ENCODE data around the gene FANCG.
A peak's percentile ranks its signal among the peaks of the same experiment; 100 is the strongest.

FANCG gene

DNA sequence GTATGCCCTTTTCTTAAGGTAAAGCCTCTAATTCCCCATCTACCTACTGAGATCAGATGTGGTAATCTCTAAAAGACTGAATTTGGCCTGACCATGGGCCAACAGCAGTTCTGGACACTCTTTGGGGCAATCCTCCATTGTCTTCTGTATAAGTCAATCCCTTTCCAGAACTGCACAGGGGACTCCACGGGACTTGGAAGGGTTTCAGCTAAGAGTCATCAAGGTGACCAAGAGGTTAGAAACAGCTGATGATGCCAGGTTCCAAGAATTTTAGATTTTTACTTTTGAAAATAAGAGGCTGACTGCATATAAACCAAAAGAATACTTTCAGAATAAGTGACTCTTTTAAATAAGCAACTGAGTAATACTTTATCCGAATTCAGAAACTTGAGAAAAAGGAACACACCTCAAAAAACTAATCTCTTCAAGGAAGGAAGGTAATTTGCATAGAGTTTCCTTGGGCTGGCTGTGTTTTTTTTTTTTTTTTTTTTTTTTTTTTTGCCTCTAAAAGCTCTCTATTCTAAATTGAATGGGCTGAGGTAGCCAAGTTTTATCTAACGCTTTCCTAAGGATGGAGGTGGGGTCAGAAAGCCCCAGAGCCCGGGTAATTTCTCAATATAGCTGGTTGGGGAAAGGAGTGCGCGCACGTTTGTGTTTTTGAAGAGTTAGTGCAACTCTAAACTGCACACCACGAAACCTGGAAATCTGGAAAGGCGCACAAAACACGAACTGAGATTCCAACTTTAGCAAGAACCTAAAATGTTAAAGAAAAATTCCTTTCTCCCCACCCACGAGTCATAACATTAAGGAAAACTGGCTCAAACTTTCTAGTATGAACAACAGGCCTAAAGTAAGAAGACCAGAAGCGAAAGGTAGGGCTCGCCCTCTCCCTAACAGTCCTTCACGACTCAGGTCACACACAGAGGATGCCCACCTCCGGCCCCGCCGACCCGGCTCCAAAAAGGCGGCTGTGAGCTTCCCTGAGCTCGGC is 8.6 kb downstream of the FANCG start:
- FAIRE-seq (peak; percentile 65), DNase-seq (ENCODE audit: extremely low spot score, insufficient read length, low read depth) (no peak)

DNA sequence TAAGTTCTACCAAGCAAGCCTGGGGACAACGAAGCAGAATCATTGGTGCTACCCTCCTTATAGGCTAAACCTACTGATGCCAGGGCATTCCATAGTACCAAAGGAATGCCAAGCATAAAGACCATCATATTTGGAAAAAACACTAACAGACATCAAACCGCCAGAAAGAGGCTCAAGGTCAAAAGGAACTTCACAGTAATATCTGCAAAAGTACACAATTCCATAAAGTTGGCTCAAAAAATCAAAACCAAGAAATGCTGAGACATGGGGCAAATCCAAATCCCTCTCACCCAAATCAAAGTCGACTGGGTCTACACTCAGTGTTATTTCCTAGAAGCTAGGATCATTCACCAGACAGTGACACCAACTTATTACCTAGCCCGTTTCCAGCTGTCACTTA is 10.7 kb downstream of the FANCG start:
- DNase-seq (ENCODE audit: extremely low spot score, insufficient read length, low read depth), result no peak
- no peak for FAIRE-seq

DNA sequence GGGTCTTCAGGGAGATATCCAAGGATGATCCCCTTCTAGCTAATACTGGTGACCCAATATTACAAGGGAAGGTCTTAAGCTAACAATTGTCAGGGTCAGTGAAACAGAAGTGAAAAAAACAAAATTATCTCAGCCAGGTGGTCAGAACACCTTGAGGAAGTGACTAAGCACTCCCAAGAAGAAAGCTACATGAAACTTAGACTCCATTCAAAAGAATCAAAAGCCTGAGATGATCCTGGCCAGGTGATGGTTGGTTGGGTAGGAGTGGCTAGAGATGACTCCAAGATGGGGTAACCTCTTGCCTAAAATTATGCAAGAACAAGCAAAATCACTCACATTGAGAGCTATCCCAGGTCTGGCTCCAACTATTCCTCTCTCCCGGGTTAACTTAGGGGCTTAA is 12.7 kb downstream of the FANCG start:
- no peak for DNase-seq (ENCODE audit: extremely low spot score, insufficient read length, low read depth)
- FAIRE-seq, result no peak

DNA sequence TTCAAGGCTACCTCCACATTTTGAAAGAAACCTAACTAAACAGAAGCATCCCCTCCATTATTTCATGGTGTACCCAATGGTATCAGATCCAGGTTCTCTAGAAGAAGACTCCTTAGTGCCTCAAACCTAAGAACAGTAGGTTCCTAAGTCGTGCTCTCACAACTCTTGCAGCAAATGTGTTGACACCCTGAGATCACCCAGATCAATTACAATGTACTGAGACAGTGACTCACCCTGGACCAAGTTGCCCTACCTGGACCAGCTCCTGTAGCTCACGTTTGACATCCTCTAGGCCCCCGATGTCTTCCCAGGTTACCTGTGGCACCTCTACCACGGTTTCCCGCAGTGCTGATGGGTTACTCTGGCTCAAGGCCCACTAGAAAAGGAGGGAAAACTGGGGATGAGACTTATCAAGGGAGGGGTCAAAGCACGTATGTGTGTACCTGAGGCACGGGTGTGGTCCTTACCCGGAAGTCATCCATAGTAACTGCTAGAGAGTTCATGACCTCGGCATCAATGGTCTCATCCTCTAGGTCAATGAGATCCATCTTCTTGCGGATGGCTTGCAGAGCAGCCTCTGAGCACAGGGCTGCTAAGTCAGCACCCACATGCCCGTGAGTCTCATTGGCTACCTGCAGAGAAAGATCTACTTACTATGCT is 19.1 kb downstream of the FANCG start:
- DNase-seq (ENCODE audit: extremely low spot score, insufficient read length, low read depth), result no peak

DNA sequence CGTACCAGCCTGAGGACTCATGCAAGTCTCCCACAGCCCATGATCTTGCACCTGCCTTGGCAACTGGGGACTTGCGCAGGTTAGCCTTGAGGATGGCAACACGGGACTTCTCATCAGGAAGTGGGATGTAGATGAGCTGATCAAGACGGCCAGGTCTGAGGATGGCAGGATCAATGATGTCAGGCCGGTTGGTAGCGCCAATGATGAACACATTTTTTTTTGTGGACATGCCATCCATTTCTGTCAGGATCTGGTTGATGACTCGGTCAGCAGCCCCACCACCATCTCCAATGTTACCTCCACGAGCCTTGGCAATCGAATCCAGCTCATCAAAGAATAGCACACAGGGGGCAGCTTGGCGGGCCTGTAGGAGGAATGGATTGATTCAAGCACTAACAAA is 20.3 kb downstream of the FANCG start:
- DNase-seq (ENCODE audit: extremely low spot score, insufficient read length, low read depth) (no peak), FAIRE-seq (no peak)

More for the DNA sequence above, 19.1 kb downstream of the FANCG start:
- FAIRE-seq, result no peak

DNA sequence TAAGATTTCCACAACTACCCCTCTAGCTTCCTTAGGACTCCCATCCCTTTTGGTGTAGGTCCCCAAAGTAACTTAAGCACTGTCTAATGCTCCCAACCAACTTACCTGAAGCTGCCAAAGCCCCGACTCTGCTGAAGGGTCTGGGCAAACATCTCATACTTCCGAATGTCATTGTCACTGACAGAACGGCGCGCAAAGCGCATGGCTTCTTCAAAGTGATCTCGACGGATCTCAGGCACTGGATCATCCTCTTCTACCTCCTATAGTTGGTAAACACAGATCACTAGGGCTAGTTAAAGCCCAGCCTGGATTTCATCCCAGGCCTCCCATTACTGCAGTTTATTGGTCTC is 22.5 kb downstream of the FANCG start:
- FAIRE-seq (no peak), DNase-seq (ENCODE audit: extremely low spot score, insufficient read length, low read depth) (no peak)

DNA sequence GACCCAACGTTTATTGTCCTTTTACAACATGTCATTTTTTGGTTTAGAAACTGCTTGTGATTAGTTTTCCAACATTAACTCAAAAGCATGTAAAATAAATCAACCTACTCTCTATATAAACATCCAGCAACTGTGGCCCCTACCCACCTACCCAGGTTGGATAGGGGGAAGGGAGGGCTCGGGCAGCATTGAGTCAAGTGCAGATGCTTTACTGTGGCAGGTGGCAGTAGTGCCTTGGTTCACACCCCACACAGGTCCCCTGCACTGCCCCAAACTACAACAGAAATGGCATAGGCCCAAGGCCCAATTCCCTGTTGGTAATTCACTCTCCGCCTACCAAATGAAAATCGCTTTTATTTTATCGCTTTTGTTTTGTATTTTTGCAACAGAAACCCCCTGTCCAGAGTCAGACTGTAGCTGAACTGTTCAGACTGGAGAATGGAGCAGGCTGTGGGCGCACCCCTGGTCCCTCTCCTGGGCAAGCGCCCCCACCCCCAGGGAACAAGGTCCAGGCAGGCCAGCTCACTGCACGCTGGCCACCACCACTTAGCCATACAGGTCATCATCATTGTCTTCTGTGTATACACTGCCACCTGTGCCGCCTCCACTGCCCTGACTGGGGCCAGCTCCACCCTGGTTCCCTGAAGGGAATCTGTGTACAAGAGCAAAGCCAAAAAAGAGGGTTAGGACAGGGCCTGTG is 23.0 kb downstream of the FANCG start:
- DNase-seq (ENCODE audit: extremely low spot score, insufficient read length, low read depth), result no peak
- FAIRE-seq, result no peak

DNA sequence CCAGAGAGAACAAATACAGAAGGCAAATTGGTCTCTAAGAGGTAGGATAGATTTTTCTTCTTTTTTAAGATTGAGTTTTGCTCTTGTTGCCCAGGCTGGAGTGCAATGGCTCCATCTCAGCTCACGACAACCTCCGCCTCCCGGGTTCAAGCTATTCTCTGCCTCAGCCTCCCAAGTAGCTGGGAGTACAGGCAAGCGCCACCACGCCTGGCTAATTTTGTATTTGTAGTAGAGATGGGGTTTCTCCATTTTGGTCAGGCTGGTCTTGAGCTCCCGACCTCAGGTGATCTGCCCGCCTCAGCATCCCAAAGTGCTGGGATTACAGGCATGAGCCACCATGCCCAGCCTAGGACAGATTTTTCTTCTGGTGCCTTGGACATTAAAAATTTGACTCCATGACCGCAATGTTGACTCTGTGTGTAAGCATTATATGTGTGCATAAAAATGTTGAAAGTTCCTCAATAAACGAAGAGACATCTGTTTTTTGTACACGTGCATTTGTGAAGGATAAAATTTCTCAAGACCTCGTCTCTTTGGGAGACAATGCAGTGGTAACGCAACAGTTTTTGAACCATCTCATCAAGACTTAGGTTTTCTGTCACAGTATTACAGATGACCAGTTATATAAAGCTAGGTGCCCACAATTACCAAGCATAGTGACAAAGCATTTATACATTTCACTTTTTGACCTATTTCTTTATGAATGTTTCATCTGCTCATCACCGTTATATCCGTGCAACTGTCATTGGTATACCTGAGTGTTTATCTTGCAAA is 24.7 kb downstream of the FANCG start:
- no peak for DNase-seq (ENCODE audit: extremely low spot score, insufficient read length, low read depth)

DNA sequence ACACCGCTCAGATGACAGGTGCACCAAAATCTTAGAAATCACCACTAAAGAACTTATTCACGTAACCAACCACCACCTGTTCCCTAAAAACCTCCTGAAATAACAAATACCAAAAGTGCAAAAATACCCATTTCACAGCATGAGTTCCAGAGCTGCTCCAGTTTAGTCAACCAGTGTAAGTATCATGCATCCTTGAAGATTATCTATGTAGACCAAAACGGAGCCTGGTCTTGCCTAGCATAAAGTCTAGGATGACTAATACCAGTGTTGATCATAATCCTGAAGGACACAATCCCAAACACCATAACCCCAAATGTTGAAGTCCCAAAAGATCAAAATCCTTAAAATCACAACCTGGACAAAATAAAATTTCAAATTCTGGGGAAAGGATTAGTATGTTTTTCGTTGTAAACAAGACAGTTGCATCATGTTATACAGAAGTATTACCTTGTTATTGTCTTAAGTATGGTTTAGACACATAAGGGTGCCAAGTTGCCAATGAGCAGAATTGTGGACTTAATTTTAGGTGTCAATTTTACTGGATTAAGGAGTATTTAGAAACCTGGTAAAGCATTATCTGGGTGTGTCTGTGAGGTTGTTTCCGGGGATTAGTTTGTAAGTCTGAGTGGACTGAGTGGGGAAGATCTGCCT is 25.4 kb downstream of the FANCG start:
- no peak for DNase-seq (ENCODE audit: extremely low spot score, insufficient read length, low read depth)
- FAIRE-seq, result no peak

More for the DNA sequence above, 24.7 kb downstream of the FANCG start:
- FAIRE-seq, result no peak

DNA sequence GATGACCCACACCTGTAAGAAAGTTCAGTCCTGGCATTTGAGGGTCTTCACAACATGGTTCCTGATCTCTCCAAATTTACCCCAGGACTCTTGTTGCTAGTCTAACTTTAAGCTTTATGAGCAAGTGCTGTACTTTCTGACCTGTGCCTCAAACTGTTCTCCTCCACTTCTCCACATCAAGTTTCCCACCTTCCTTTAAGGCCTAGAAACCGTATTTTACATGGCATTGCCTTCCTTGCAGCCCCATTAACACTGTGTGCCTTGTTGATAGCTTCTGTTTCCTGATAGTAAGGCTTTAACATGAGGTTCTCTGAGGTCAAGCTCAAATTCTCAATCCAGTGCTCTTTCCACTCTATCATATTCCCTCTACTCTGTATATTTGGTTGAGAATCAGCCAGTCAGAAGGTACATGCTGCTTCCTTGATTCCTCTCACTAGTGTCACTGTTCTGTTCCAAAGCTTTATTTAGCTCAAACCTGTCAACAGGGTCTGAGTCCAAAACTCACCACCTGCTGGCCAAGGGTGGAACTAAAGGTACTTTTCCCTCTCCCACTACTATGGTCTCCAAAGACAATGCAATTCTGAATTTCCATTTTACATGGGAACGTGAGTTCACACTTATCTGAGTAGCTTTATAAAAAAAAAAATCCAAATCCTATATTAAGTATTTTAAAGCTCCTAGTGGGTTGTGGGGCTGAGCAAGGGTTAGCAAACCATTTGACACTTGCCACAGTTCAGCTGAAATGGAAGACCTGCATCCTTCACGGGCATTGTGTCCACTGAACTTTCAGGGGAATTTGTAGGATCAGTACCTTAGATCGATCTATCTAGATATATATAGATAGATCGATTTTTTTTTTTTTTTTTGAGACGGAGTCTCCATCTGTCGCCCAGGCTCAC is 28.4 kb downstream of the FANCG start:
- peak; percentile 32 for DNase-seq (ENCODE audit: extremely low spot score, insufficient read length, low read depth)
- peak; percentile 76 for FAIRE-seq

DNA sequence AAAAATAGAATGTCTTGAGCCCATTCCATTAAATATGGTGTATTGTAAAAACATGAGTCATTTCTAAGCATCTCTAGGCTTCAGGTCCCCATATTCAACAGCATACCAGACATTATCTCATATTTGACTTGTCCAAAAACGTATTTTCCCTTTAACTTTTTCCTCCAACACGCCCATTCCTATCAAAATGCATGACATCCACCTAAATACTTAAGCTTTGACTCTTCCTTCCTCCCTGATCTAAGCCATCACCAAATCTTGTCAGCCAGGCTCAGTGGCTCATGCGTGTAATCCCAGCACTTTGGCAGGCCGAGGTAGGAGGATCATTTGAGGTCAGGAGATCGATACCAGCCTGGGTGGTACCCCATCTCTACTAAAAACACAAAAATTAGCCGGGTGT is 31.2 kb downstream of the FANCG start:
- DNase-seq (ENCODE audit: extremely low spot score, insufficient read length, low read depth) (no peak), FAIRE-seq (no peak)

DNA sequence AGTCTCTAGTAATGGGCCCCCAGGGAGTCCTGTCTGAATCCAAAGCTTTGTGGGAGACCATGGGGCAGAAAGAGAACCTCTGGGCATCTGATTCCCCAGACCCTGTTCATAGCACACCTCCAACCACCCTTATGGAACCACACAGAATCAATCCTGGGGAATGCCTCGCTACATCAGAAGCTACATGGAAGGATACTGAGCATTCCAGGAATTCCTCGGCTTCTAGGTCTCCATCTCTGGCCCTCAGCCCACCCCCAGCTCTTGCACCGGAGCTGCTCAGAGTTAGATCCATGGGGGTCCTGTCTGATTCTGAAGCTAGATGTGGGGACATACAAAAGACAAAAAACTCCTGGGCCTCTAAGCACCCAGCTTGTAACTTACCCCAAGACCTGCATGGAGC is 35.7 kb downstream of the FANCG start:
- FAIRE-seq, result no peak
- no peak for DNase-seq (ENCODE audit: extremely low spot score, insufficient read length, low read depth)

DNA sequence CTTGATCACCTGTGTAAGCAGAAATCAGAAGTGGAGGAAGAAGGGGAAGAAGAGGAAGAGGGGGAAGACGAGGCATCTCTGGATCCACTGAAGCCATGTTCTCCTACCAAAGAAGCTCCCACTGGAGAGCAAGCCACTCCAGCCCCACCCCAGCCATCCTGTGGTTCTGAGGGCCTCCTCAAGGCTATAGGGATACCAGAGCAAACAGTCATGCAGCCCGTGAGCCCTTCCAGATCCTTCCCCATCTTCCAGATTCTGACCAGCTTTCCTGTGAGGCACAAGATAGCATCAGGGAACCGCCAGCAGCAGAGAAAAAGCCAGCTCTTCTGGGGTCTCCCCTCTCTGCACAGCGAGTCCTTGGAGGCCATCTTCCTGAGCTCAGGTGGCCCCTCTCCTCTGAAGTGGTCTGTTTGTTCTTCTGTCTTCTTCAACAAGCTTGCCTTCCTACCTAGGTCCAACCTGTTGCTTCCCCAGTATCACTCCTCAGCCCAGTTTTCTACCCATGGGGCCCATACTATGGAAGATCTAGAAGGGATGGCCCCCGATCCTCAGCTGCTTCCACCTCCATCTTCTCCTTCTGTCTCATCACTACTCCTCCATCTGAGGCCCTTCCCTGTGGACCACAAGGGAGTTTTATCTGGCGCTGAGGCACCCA is 36.7 kb downstream of the FANCG start:
- no peak for FAIRE-seq
- DNase-seq (ENCODE audit: extremely low spot score, insufficient read length, low read depth), result no peak

DNA sequence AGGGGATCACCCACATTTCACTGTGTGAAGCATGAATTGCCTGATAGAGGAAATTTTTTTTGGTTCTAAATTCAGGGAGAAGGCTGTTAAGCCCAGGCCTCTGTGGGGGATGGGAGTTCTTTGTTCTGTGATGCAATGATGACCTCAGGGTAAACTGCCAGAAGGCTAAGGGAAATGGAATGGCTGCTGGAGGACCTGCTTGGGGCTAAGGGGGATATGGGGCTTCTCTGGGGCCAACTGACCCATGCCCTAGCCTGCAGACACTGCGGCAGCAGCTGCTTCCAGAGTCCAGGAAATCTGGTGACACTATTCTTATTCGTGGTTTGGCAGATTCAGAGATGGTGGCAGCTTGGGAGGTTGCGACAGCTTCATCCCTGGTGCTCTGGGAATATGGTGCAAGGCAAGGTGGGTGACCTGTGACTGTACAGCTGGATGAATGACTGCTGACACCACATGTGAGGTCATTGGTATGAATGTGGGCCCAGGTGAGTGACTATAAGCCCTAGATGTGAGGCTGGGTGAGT is 37.6 kb downstream of the FANCG start:
- FAIRE-seq (no peak), DNase-seq (ENCODE audit: extremely low spot score, insufficient read length, low read depth) (no peak)

DNA sequence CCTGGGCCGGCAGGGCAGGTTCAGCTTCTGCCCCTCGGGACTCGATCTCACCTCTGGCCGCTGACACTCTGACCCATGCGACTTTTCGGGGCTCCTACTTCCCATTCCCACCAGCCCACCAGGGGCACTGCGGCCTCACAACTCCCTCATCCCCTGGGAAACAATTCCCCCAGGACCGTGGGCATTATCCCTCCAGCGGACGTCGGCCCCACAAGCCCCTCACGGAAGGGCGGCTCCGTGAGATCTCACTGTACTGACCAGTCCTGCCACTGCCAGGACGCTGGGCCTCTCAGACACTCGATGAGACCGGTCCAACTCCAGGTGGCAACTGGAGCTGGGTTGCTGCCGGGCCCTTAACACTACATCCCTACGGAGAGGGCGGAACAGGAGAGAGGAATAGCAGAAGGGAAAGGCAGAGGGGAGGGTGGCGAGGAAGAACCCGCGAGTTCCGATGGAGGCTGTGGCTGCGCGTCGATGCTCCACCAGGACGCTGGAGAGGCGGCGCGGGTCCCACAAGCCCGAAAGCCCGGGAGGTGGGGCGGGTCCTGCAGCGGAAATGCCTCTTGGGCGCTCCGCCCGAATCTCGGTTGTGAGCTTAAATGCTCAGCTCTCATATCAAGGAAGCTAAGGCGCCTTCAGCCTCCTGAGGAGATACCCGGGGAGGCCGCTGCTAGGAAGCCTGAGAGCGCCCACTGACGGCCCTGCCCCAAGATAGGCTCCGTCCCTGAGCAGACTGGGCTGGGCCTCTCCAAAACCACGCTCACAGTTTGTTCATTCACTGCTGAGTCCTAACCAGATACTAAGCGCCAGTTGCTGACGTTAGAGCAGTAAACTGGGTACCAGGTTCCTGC is 43.7 kb downstream of the FANCG start:
- DNase-seq (ENCODE audit: extremely low spot score, insufficient read length, low read depth) (peak; percentile 29), FAIRE-seq (peak; percentile 44)

DNA sequence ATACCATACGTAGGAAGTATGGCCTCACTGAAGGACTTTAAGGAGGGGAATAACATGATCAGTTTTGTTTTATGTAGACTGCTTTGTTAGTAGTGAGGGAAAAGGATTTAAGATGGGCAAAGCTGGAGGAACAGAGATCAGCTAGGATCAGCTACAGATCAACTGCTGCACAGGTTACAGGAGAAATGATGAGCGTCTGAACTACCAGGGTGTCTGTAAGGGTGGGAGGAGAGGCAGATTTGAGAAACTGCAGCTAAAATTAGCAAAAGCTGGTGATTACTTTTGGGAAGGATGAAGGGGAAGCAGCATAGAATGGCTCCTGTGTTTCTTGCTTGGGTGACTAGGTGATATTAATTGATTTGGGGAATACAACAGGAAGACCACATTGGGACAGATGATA is 46.6 kb downstream of the FANCG start:
- FAIRE-seq (no peak), DNase-seq (ENCODE audit: extremely low spot score, insufficient read length, low read depth) (no peak)

DNA sequence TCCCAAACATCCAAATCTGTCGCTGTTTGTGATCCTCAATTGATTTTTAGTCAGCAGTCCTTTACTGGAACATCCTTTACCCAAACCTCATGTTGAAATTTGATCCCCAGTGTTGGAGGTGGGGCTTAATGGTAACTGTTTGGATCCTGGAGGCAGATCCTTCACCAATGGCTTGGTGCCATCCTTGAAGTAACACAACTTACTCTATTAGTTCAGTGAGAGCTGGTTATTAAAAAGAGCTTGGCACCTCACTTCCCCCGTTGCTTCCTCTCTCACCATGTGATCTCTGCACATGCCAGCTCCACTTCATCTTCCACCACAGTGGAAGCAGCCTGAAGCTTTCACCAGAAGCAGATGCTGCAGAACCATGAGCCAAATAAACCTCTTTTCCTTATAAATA is 49.9 kb downstream of the FANCG start:
- DNase-seq (ENCODE audit: extremely low spot score, insufficient read length, low read depth), result no peak
- no peak for FAIRE-seq

Measured in GM18507 (cell line).